DOHH2 (cell line): ENCODE results near the gene ZNF639.

Experiments used
- CTCF ChIP-seq: fragments of 200-600 bp; sonication (generic); IDR thresholded peaks from one replicate; pipeline ENCODE4 v1.5.1; 2014; ENCODE audit warnings: antibody characterized with exemption, mild to moderate bottlenecking, low read depth, low read length; ENCODE audit not compliant: poor library complexity, severe bottlenecking
- EZH2phosphoT487 ChIP-seq: fragments of 200-600 bp; sonication (generic); IDR thresholded peaks from 2 replicates; pipeline ENCODE4 v1.6.1; 2017; ENCODE audit warnings: borderline replicate concordance, mild to moderate bottlenecking, antibody characterized with exemption, low read length, moderate library complexity, mixed read lengths

- TF ChIP-seq CTCF (no peak), EZH2phosphoT487 (no peak)
These were observed 623 bp downstream of the ZNF639 start for GRCh38 chr3:179323197-179324110.
